Fibroblast of skin of abdomen (primary cell): Measurements from ENCODE around the gene LIPC. TPM values are rescaled to one million over a fixed set of nuclear protein-coding genes. Genes with fewer than 3 reads are reported as not detected.

Source experiments
- DNase-seq: peaks from one replicate; pipeline ENCODE4 v3.0.0-alpha.2; 2013
- polyA plus RNA-seq, 2 experiments: library from polyadenylated mRNA; unstranded; fragments of 120-200 nt; gene quantifications; one replicate each; pipeline ENCODE4 v1.2.1, GENCODE V29; 2013; ENCODE audit not compliant: insufficient read length in 2 of 2

Gene LIPC
- polyA plus RNA-seq (2013, experiment 1 of 2; ENCODE audit: insufficient read length): 0.69 TPM
- 0.65 TPM for polyA plus RNA-seq (2013, experiment 2 of 2; ENCODE audit: insufficient read length)

DNA sequence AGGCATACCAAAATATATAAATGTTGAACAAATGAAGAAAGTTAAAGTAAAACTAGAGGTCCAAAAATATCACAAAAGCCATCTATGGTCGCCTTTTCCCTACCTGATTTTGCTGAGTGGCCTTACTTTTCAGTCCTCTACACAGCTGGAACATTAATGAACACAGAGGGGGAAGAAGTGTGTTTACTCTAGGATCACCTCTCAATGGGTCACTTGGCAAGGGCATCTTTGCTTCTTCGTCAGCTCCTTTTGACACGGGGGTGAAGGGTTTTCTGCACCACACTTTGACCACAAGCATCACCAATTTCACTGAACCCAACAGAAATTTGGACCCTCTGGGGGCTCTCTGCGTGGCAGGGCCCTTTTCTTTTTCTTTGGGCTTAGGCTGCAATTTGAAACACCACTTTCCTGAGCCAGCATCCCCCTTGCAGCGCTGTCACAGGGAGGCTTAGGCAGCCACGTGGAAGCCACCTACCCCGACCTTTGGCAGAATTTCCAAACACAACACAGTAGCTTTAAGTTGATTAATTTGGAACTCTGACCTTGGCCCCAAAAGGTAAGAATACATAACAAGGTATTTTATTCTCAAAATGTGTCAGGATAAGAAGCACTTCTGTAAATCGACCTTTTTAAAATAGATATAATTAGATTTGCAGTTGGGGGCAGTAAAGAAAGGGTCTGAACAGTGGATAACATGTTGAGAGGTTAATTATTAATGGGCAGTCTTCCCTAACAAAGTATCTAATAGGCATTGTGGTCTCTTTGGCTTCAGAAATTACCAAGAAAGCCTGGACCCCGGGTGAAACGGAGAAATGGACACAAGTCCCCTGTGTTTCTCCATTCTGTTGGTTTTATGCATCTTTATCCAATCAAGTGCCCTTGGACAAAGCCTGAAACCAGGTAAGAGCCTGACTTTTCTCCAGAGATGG lies at the start of gene LIPC:
Gene LIPC (plus strand): TSS at position 771 of the 929 bp plus-strand sequence. CDS start 42 bp downstream, at position 813.
- DNase-seq: no peak

- DNase-seq: no peak
Observed at GRCh38 chr15:58383876-58384275, 47.9 kb upstream of the LIPC start.

DNA sequence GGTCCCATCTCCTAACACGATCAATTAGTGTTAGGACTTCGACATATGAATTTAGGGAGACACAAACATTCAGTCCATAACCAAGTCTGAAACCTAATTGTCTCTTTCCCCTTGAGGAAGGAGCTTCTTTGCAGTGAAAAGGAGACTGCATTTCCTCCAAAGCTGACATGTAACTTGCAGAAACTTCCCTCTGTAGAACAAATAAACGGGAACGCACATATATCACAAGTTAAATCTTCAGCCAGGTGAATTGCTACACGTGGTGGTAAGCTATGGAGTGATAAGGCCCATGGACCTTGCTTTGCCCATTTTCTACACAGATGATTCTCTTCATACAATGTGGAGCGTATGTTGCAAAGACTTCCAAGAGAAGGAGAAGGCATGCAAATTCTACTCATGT lies 47.1 kb upstream of the LIPC start:
- no peak for DNase-seq

GRCh38 chr15:58386081-58386480 lies 45.7 kb upstream of the LIPC start:
- DNase-seq: no peak

- no peak for DNase-seq
Observed at GRCh38 chr15:58386641-58387040, 45.1 kb upstream of the LIPC start.

- DNase-seq: peak; percentile 62
Observed at GRCh38 chr15:58387130-58387529, 44.7 kb upstream of the LIPC start.

GRCh38 chr15:58388211-58388610 lies 43.6 kb upstream of the LIPC start:
- DNase-seq: no peak

DNA sequence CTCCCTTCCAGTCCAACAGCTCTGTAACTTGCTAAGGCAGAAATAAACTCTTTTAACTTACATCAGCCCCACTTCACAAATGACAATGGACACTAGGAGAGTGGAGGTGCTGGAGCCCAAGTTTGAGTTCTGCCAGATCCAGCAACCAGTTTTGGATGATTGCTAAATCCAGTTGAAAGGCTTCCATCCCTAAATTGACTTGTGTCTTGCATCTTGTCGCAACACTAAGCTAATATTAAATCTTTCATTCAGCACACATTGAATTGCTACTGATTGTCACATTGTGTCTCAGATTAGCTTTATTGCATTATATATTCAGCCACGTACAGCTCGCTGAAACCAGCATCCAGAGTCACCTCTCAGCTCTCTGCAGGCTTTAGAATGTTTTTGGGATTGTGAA lies 41.7 kb upstream of the LIPC start:
- DNase-seq: no peak

GRCh38 chr15:58390655-58391054 lies 41.1 kb upstream of the LIPC start:
- DNase-seq: no peak

DNA sequence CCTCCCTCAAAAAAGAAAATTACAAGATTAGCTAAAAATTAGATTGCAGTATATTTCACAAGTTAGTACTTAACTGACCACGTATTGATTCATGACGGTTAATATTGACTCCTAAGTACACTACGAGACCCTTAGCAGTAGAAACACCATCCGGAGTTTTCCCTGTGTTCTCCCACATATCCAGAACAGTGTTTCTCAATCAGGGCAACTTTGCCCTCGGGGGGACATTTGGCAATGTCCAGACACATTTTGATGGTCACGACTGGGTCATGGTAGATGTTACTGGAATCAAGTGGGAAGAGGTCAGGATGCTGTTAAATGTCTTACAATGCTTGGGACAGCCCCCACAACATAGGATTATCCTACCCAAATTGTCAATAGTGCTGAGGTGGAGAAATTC lies 40.7 kb upstream of the LIPC start:
- no peak for DNase-seq

- DNase-seq: no peak
Observed at GRCh38 chr15:58392141-58392540, 39.6 kb upstream of the LIPC start.

GRCh38 chr15:58392611-58393161 lies 39.1 kb upstream of the LIPC start:
- no peak for DNase-seq

GRCh38 chr15:58393241-58393662 lies 38.5 kb upstream of the LIPC start:
- DNase-seq: peak; percentile 41

DNA sequence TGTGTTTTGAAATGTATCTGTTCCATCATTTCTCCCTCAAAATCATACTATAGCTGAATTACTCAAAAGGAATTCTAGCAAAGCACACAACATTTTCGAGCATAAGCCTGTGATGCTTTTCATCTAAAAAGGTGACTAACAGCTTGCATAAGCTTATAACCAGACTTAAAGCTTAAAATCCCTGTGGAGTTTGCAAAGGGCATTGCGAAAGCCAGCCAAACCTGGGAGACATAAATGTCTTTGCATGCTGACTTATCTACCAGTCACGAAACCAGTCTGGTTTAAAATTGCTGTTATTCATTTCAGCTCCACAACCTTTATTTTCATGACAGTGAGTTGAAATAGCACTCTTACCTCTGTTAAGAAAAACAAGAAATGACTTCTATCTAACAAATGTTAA lies 35.6 kb upstream of the LIPC start:
- peak; percentile 96 for DNase-seq

DNA sequence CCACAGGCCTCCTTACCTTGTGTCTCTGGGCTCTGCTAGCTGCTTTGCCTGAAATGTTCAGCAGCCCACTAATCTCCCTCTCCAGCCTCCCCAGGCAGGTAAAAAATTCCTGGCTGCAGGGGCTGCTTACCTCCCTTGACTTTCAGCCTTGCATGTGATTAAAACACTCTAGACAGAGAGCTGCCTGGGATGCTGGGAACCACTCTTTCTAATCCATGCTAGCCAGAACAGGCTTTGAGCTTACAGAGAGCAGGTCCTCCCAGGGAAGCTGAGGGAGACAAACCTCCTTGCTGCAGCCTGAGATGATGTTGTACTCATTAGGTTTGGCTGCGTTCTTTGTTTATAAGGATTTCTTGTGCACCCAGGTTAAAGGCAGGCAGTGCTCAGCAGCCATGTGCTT lies 33.7 kb upstream of the LIPC start:
- DNase-seq: no peak

GRCh38 chr15:58398643-58399042 lies 33.1 kb upstream of the LIPC start:
- DNase-seq: no peak

DNA sequence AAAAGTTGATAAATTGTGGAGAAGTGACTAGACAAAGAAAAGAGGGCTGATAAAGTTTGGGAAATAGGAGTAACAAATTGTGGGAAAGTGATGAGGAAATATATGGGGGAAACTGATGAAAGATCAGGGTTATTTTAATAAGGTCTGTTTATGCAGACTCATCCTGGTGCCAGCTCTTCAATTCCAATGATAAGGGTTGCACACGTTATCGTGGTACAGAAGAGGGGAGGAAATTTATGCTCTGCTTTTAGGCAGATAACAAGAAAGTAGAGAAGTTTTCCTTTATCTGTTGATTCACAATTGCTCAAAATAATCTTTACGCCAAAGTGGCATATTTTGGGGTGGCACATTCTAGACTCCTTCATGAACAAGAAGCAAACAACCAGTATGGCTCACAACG lies 32.1 kb upstream of the LIPC start:
- no peak for DNase-seq

DNA sequence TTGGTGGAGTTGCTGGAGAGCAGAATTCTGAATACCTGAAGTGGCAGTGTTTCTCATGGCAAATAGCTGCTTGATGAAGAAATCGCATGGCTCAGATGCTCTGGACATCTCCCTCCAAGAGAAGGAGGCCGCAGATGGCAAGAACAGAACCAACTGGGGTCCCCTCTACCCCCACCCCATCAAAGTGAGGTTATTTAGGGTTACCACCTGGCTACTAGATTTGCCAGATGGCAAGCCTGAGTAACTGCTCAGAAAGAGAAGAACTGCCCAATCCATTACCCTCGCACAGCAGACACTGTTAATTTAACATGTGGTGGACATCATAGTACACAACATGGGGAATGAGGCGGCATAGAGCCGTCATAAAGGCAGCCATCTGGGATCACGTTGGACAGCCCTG lies 30.5 kb upstream of the LIPC start:
- DNase-seq: no peak

DNA sequence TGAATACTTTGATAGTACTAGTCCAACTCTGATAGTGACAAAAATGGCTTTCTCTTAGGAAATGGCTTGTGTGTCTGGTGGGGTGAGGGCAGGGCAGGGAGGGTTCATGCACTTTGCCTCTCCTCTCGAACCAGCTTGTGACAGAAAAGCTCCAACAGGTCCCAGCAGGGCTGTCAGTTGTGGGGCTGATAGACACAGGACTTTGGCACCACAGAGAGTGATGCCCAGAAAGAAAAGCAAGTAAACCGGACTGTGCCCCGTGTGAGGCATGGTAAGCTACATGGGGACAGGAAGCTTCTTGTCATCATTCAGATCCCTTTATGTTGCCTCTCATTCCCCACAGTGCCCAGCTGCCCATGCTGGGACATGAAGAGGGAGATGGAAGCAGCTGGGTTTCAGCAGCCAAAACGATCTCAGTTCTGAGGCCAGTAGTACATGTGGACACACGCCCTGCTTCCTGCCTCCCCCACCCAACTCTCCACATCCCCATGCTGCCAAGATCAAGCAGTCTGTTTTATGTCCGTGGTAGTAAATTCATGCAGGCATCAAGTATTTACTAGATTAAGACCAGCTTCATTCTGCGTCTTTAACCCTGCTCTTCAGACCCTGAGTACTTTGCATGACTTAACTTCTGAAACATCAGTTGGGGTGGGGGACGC lies 29.7 kb upstream of the LIPC start:
- no peak for DNase-seq

DNA sequence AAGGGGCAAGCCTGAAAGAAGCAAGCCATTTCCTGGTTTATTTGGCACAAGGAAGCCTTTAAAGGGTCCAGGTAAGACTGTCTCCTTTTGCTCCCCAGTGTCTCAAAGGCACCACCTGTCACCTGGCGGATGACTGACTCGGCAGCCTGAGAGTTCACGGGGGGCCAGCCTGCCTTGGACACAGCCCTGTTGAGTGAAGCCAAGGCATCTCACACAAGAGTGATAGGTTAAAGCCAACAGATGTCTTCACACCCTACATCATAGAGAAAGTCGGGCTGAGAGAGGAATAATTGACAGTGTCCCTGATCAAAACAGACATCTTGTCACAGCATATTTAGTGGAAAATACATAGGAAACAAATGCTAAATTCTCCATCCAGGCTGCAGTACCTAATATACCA lies 28.2 kb upstream of the LIPC start:
- no peak for DNase-seq

DNA sequence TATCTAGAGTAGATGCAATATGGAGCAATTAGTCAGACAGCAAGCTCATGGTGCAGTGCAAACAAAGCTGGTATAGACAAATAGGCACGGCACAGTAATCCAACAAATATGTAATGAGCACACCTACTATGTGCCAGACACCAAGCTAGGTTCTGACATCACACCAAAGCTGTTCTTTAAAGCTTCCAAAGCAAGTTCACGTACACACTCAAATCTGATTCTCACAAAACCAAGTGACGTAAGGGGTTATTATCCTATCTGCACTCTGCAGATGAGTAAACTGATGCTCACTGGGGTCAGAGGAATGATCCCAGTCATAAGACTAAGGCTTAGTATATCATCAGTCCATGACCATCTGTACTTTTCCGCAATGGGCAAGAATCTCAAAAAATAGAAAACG lies 27.8 kb upstream of the LIPC start:
- DNase-seq: no peak

- DNase-seq: no peak
Observed at GRCh38 chr15:58404722-58405121, 27.1 kb upstream of the LIPC start.

DNA sequence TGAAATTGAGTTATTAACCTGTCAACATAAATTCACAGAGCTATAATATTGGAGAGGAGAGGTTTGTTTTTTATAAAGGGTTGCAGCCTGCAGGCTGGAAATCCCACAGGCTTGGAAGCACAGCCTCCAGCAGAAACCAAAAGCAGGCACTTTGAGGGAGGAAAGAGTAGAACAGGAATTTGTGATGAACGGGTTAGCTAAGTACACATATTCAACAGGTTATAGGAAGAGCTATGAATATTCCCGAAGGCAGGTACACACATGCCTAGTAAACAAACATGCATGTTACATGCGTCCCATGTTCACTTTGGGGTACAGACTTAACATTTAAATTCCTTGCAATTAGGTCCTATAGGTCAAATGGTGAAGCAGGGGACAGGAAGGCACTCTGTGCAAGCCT lies 25.9 kb upstream of the LIPC start:
- DNase-seq: no peak

- no peak for DNase-seq
Observed at GRCh38 chr15:58406811-58407210, 25.0 kb upstream of the LIPC start.
